ENCODE measurements around the gene TMEM161B.

Gene TMEM161B

GRCh38 chr5:88226881-88227450 is 41.7 kb downstream of the TMEM161B start:
- no peak for DNase-seq (ENCODE audit: low spot score)
- no peak for ATAC-seq (ENCODE audit: low read depth)
- Histone ChIP-seq H3K4me3 (ENCODE audit: severe bottlenecking) (no peak overlapping the region), H3K27ac (ENCODE audit: poor library complexity, severe bottlenecking) (no peak overlapping the region), H3K27me3 (ENCODE audit: insufficient read depth, poor library complexity, severe bottlenecking) (no peaks in the 10 kb centered on the region), H3K4me1 (ENCODE audit: insufficient read depth, poor library complexity, severe bottlenecking) (no peaks in the 10 kb centered on the region), H3K36me3 (ENCODE audit: low read depth) (peaks cover 41% of the 10 kb centered on the region), H3K9me3 (ENCODE audit: severe bottlenecking) (no peaks in the 10 kb centered on the region)
- TF ChIP-seq, protein P1, sequence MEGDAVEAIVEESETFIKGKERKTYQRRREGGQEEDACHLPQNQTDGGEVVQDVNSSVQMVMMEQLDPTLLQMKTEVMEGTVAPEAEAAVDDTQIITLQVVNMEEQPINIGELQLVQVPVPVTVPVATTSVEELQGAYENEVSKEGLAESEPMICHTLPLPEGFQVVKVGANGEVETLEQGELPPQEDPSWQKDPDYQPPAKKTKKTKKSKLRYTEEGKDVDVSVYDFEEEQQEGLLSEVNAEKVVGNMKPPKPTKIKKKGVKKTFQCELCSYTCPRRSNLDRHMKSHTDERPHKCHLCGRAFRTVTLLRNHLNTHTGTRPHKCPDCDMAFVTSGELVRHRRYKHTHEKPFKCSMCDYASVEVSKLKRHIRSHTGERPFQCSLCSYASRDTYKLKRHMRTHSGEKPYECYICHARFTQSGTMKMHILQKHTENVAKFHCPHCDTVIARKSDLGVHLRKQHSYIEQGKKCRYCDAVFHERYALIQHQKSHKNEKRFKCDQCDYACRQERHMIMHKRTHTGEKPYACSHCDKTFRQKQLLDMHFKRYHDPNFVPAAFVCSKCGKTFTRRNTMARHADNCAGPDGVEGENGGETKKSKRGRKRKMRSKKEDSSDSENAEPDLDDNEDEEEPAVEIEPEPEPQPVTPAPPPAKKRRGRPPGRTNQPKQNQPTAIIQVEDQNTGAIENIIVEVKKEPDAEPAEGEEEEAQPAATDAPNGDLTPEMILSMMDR (IDR thresholded peaks at IDR 0.05; ENCODE audit: poor library complexity, severe bottlenecking): no peak

GRCh38 chr5:88214655-88215054 is 54.0 kb downstream of the TMEM161B start:
- Histone ChIP-seq H3K4me3 (ENCODE audit: severe bottlenecking) (no peak overlapping the region), H3K4me1 (ENCODE audit: insufficient read depth, poor library complexity, severe bottlenecking) (no peaks in the 10 kb centered on the region), H3K27me3 (ENCODE audit: insufficient read depth, poor library complexity, severe bottlenecking) (no peaks in the 10 kb centered on the region), H3K27ac (ENCODE audit: poor library complexity, severe bottlenecking) (no peak overlapping the region), H3K36me3 (ENCODE audit: low read depth) (peaks cover 61% of the 10 kb centered on the region), H3K9me3 (ENCODE audit: severe bottlenecking) (no peaks in the 10 kb centered on the region)
- DNase-seq (ENCODE audit: low spot score) (no peak), ATAC-seq (ENCODE audit: low read depth) (no peak)
- TF ChIP-seq, protein P1 (IDR thresholded peaks at IDR 0.05; ENCODE audit: poor library complexity, severe bottlenecking): no peak

GRCh38 chr5:88207575-88207974 is 61.1 kb downstream of the TMEM161B start:
- no peak overlapping the region for H3K4me3 ChIP-seq (ENCODE audit: severe bottlenecking)
- no peak overlapping the region for H3K27ac ChIP-seq (ENCODE audit: poor library complexity, severe bottlenecking)
- TF ChIP-seq, protein P1 (IDR thresholded peaks at IDR 0.05; ENCODE audit: poor library complexity, severe bottlenecking): no peak
- DNase-seq (ENCODE audit: low spot score) (no peak), ATAC-seq (ENCODE audit: low read depth) (no peak)
- H3K4me1 ChIP-seq (ENCODE audit: insufficient read depth, poor library complexity, severe bottlenecking): no peaks in the 10 kb centered on the region
- H3K27me3 ChIP-seq (ENCODE audit: insufficient read depth, poor library complexity, severe bottlenecking): no peaks in the 10 kb centered on the region
- H3K36me3 ChIP-seq (ENCODE audit: low read depth): peaks cover 63% of the 10 kb centered on the region
- no peaks in the 10 kb centered on the region for H3K9me3 ChIP-seq (ENCODE audit: severe bottlenecking)

GRCh38 chr5:88203981-88204750 is 64.5 kb downstream of the TMEM161B start:
- DNase-seq (ENCODE audit: low spot score) (no peak), ATAC-seq (ENCODE audit: low read depth) (no peak)
- no peaks in the 10 kb centered on the region for H3K4me1 ChIP-seq (ENCODE audit: insufficient read depth, poor library complexity, severe bottlenecking)
- TF ChIP-seq, protein P1 (IDR thresholded peaks at IDR 0.05; ENCODE audit: poor library complexity, severe bottlenecking): no peak
- H3K9me3 ChIP-seq (ENCODE audit: severe bottlenecking): no peaks in the 10 kb centered on the region
- H3K36me3 ChIP-seq (ENCODE audit: low read depth): peaks cover 67% of the 10 kb centered on the region
- H3K27me3 ChIP-seq (ENCODE audit: insufficient read depth, poor library complexity, severe bottlenecking): no peaks in the 10 kb centered on the region
- no peak overlapping the region for H3K4me3 ChIP-seq (ENCODE audit: severe bottlenecking)
- H3K27ac ChIP-seq (ENCODE audit: poor library complexity, severe bottlenecking): no peak overlapping the region

GRCh38 chr5:88195636-88196035 is 73.0 kb downstream of the TMEM161B start:
- no peaks in the 10 kb centered on the region for H3K27me3 ChIP-seq (ENCODE audit: insufficient read depth, poor library complexity, severe bottlenecking)
- no peak overlapping the region for H3K4me3 ChIP-seq (ENCODE audit: severe bottlenecking)
- H3K27ac ChIP-seq (ENCODE audit: poor library complexity, severe bottlenecking): no peak overlapping the region
- DNase-seq (ENCODE audit: low spot score) (no peak), ATAC-seq (ENCODE audit: low read depth) (no peak)
- no peaks in the 10 kb centered on the region for H3K9me3 ChIP-seq (ENCODE audit: severe bottlenecking)
- TF ChIP-seq, protein P1 (IDR thresholded peaks at IDR 0.05; ENCODE audit: poor library complexity, severe bottlenecking): no peak
- H3K36me3 ChIP-seq (ENCODE audit: low read depth): peaks cover 54% of the 10 kb centered on the region
- no peaks in the 10 kb centered on the region for H3K4me1 ChIP-seq (ENCODE audit: insufficient read depth, poor library complexity, severe bottlenecking)
